HG02870 (cell line): ENCODE data around the gene CEP162.
"Not testable (repeated sequence)": the region's sequence is repeated elsewhere in the genome, so short reads cannot be mapped to it uniquely, and the experiment has no call there.

Experiments used
- ATAC-seq: cut with Tn5 transposase; IDR thresholded peaks from one replicate; pipeline ENCODE4 v1.9.1; 2021; ENCODE audit warnings: mild to moderate bottlenecking, moderate library complexity; ENCODE audit not compliant: unreplicated experiment

CEP162 gene

DNA sequence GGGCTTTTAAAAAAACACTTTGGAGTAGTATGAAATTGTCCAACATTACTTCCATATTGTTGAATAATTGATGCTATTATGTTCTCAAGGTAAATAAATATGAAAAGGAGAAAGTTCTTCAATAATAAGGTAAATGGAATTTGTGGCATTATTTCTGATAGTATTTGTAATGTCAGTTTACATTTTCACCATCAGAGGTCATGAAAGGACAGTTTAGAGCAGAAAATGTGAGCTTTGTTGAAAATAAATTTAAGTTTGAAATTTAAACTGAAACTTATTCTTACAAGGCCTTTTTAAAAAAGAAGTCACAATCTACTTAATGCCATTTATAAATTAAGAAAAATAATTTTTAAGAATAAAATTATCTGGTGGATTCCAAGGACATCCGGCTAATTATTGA is 15.8 kb upstream of the CEP162 start:
- no peak for ATAC-seq

DNA sequence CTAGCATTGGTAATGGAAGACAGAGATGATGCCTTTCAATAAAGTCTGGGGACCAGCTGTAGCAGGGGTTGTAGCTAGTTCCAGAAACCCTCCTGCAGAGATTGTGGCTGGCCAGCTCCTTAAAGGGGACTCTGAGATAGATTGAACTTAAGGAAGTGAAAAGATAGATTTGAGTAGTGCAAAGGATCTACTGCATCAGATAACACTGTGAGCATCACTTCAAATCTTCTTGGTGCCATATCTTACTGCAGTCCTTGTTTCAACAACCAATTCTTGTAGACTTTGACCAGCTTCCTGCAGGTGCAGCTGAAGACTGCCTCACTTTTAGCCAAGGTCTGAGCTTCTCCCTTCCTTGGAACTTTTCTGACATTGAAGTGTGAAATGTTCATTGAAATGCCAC is 14.8 kb upstream of the CEP162 start:
- ATAC-seq: peak; percentile 87

DNA sequence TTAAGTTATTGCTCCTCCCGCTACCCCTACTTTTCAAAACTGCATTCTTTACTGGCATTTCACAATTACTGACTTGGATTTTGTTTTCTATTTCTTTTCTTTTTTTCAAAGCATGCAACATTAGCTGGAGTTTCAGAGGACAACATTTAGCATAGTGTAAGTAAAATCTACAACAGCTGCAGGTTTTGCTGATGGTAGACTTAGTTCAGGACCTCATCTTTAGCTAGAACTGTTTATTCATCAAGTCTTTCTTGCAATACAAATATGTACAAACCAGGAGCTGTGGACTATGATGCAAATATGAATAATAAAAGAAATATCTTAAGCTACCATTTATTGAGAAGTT is 728 bp upstream of the CEP162 start:
- peak; percentile 0 for ATAC-seq

DNA sequence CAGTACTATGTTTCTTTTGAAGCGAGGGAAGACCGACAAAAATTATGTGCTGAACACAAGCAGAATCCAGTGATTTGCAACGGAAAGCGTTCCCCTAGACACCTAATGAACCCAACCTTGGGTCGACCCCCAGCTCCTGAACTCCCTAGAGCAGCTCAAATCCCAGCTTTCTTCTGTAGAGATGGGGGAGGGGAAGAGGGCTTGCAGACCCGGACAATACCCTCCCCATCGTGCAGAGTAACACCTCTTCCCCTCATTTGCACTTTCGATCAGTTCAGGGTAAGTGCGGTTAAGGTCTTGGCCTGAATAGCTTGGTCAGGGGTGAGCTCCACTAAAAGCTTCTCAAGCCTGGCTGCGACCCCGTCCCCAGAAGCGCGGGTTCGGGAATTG is 404 bp downstream of the CEP162 start:
- no peak for ATAC-seq

DNA sequence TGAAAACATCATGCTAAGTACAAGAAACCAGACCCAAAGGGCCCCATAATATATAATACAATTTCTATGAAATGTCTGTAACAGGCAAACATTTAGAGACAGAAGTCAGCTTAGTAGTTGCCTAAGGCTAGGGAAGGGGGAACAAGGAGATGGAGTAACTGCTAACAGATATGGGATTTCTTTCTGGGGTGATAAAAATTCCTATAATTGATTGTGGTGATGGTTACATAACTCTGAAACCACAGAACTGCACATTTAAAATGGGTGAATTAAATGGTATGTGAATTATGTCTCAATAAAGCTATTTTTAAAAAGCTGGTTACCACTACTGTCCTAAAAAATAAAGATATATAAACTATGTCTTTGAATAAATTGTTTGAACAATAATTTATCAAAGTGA is 3.2 kb downstream of the CEP162 start:
- ATAC-seq: no peak

DNA sequence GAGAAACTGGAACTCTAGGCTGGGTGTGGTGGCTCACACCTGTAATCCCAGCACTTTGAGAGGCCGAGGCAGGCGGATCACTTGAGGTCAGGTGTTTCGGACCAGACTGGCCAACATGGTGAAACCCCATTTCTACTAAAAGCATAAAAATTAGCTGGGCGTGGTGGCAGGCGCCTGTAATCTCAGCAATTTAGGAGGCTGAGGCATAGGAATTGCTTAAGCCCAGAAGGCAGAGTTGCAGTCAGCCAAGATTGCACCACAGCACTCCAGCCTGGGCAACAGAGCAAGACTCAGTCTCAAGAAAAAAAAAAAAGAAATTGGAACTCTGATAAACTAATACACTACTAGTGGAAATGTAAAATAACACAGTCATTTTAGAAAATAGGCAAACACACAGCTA is 3.8 kb downstream of the CEP162 start:
- ATAC-seq: not testable (repeated sequence)

DNA sequence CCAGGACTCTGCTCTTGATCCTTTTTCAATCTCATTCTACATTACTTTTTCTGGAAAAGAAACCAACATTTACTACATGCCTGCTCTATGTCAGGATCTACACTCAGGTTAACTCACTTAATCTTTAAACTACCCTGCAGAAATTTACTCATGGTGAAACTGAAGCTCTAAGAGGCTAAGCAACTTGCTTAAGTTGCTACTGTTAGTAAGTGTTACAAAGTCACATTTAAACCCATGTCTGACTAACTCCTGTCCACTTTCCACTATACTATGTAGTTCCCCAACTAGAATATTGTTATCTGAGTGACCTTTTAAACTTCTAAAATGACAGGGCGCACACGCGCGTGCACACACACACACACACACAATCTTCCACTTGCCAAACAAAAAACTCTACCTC is 5.0 kb downstream of the CEP162 start:
- no peak for ATAC-seq

DNA sequence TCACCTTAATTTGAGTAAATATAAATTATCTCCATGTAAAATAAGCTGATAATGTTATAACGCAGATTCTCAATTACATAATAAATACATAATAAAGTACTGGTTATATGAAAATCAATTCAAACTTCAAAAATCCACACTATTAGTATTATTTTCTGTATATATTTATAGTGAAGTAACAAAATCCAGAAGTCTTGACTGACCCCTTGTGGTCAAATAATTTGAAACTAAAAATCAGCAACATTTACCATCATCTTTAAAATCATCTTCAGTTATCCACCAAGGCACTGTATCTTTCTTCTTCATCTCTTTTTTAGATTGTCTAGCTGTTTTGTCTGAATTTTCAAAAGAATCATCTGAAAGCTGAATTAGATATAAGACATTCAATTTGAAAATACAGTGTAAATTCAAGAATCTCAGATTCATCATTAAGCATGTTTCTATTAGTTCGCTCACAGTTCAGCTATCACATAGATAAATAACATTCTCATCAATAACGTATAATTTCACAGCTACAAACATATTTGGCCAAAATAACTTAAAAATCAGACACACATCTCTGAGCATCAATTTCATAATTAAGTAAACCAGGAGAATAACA is 6.5 kb downstream of the CEP162 start:
- ATAC-seq: no peak

DNA sequence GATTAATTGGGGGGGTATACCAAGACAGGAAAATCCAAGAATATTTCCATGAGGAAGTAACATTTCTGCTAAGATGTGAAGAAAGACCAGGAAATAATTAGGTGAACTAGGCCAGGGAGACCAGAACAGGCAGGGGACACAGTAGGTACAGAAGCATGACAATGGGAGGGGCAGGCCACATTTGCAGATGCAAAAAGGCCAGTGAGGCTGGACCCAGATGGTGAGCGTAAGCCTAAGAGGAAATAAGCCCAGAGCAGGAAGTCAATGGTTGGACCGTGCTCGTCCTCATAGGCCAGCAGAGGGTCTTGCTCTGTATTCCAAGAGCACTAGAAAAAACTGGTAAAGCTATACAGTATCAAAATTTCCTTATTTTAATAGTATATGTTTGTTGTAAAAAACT is 9.4 kb downstream of the CEP162 start:
- no peak for ATAC-seq

DNA sequence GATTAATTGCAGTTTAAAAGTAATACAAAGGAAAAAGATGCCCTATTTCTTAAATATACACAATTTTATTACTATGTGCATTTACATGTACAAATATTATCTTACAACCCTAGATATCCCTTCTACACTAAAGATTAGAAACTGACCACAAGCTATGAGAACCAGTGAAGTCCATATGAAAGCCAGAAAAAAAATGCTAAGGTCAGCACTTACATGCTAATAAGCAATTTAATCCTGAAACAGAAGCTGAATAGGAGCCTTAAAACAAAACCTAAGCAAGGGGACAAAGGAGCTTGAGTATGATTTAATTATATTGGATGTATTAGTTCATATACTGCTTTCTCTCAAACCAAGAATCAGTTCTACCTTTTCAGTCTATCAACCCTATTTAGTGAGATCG is 14.2 kb downstream of the CEP162 start:
- ATAC-seq: no peak

DNA sequence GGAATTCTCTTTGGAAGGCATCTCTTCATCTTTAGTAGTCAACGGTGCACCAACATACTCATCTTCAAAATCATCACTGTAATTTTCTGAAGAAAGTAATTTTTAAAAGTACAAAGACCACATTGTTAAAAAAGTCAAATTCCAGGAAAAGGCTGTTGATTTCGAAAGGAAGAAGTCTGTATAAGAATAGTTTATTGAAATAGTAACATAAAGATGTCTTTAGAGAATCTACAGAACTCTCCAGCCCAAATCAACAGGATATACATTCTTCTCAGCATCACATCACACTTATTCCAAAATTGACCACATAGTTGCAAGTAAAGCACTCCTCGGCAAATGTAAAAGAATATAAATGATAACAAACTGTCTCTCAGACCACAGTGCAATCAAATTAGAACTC is 23.4 kb downstream of the CEP162 start:
- ATAC-seq: no peak

DNA sequence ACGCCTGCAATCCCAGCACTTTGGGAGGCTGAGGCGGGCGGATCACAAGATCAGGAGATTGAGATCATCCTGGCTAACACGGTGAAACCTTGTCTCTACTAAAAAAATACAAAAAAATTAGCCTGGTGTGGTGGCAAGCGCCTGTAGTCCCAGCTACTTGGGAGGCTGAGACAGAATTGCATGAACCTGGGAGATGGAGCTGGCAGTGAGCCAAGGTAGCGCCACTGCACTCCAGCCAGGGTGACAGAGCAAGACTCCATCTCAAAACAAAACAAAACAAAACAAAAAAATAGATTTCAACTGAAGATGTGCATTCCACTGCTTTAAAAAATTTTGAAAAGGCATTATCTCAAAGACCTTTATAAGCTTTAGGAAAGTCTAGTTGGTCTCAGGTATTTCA is 27.5 kb downstream of the CEP162 start:
- not testable (repeated sequence) for ATAC-seq

DNA sequence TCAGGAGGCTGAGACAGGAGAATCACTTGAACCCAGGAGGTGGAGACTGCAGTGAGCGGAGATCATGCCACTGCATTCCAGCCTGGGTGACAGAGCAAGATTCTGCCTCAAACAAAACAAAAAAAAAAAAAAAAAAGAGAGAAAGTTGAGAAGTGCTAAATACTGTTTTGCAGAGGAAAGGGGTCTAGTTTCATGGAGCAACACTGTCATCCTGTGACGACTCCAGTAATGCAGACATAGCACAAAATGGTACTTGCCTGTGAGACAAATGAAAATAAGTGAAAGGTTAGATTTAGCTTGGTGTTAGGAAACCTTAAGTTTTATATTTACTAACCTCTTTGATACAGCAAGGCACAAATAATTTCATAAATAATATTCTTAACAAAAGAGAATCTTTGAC is 29.7 kb downstream of the CEP162 start:
- no peak for ATAC-seq

DNA sequence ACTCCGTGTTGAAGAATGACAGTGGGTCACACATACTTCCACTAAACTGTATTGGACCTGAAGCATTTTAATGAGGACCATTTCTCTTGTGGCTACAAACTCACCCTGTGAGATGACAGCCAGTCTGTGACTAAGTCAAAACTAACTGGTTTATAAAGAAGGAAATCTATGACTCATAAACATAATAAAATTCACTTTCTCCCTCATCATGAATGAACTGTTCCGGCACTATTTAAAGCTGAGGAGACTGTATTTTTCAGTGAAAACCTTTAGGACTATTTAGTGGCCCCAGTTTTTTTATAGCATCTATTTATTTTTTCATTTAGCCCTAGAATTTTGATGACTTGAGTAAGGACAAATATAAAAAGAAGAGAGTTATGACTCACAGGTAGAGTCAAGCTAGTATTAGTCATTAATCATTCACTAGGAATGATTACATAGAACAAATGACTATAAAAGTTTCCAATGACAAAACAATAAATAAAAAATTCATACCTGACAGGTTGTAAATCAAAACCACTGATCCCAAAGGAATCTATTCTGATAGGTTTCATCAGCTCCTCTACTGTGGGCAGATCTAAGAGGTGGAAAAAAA is 34.2 kb downstream of the CEP162 start:
- ATAC-seq: no peak

DNA sequence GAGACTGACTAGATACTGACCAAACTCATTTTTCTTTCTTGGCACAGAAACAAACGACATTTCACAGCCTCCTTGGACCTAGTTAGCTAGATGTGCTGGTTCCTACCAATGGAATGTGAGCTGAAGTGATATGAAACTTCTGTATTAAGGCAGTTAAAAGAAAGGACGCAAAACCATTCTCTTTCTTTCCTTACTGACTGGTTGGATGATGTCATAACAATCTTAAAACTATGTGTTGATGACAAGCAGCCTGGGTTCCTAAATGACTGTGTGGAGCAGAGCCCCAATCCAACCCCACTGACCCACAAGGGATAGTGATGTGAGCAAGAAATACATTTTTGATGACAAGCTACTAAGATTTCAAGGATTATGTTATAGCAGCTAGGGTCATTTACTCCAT is 35.6 kb downstream of the CEP162 start:
- no peak for ATAC-seq

DNA sequence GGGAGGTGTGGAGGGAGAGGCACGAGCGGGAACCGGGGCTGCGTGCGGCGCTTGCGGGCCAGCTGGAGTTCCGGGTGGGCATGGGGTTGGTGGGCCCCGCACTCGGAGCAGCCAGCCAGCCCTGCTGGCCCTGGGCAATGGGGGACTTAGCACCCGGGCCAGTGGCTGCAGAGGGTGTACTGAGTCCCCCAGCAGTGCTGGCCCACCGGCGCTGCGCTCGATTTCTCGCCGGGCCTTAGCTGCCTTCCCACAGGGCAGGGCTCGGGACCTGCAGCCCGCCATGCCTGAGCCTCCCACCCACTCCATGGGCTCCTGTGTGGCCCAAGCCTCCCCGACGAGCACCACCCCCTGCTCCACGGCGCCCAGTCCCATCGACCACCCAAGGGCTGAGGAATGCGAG is 38.1 kb downstream of the CEP162 start:
- not testable (repeated sequence) for ATAC-seq

DNA sequence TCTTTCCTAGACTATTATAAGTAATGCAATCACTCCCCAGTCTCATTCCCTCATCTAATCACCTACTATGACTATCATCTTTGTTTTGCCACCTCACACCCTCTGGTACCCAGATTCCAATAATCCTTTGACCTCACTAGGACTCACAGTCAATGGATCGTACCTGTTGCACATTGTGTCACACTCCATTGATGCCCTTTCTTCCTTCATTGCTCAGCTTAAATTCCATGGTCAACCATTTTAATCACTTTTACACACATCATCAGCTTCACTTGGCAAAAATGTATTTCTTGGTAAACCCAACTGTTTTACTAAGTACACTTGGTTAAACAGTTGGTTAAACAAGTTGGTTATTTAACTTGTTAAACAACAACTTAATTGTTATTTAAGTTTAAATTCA is 44.0 kb downstream of the CEP162 start:
- no peak for ATAC-seq

DNA sequence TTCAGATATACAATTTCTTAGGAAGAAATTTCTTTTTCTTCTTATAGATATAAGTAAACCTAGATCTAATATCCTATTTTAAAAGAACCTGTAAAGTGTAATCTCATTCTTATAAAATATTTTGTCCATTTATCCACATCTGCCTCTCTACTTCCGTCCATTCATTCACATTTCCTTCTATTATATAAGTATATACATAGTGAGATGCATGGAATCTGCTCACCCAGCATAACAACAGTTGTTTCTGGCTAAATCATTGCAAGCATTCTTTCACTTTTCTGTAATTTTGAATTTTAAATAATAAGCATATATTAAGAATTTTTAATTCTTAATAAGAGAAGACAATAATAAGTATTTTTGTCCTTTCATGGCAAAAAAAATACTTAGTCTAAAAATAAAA is 45.4 kb downstream of the CEP162 start:
- no peak for ATAC-seq

DNA sequence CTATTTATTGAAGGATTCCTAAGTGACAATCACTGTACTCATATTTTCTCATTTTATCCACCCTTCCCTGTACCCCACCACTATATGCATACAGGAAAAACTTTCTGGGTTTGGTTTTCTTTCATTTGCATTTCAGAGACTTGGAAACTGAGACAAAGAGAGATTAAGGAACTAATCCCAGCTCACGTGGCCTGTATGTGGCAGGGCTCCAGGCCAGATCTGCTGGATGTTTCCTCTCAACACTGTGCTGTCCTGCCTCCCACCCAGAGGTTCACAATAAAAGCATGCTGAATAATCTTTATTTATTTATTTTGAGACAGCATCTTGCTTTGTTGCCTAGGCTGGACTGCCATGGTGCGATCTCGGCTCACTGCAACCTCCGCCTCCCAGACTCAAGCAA is 50.2 kb downstream of the CEP162 start:
- ATAC-seq: no peak

DNA sequence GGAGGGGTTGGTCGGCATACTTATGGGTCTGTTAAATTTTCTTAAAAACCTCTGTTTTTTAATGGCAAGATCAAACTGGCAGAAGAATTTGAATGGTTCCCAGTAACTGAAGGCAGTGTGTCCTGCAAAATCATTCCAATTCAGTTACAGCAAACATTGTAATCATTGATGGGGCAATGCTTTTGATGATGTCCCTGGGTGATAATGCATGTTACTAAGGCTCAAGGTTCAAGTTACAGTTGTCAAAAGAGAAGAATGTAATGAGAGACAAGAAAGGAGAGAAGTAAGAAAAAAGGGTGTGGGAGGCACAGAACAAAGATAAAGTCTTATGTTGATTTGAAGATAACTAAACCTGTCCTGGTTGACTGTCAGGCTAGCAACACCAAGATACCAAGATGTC is 54.9 kb downstream of the CEP162 start:
- ATAC-seq: no peak

DNA sequence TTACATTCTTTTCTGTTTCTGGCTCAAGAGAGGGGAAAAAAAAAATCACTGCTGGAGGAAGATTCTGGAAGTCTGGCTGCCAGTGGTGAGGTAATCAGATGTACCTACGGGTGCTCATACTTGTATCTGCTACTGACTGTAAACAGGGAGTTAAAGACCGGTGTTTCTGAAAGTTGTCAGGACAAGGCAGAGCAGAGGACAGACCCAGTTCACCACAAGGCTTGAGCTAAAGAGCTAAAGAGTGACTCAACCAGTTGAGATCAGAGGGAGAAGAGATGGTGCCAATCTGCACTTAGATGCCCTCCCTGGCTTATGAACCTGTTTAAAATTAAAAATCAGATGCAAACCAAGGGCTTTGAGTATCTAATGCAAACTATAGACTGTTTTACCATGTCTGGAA is 55.4 kb downstream of the CEP162 start:
- no peak for ATAC-seq

DNA sequence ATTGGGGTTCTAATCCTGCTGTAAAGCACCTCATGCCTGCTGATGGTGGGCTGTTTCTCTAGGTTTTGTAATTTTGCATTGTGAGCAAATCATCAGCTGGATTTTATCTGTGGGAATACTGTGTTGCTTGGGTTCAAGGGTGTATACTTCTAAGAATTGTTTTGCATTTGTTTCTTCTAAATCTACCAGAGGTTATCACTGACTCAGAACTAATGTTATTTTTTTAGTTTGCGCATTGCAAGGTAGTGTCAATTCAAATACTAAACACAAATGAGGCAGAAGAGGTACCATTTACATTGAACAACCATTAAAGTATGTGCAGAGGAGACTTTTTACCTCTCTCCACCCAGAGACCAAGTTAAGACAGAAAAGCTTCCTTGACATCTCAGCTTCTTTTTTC is 60.0 kb downstream of the CEP162 start:
- ATAC-seq: no peak

DNA sequence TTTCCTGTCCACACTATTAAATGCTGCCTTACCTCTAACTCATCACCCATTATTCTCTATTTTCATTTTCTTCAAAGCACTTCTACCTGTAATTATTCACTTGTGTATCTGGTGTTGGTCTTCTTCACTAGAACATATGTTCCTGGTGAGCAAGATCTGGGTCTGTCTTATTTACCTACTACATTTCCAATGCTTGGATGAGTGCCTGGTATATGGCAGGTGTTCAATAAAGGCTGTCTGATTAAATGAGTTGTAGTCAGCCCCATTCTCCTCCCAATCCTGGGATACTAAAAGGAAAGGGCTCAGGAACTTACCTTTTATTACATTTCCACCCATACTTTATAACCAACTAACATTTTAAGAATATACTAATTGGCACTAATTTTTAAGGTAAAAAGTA is 61.0 kb downstream of the CEP162 start:
- no peak for ATAC-seq
